ENCODE results near the gene SLC7A7. TPM values are rescaled to one million over a fixed set of nuclear protein-coding genes. Genes with fewer than 3 reads are reported as not detected.
A peak's percentile ranks its signal among the peaks of the same experiment; 100 is the strongest.

Gene SLC7A7
- total and polyA plus RNA-seq, 9 of the 15 experiments (the other 6 are each of a cell fraction or from before 2014, with no cell fraction given): 0.07 to 0.68 (median 0.41) TPM

- no peak for TF ChIP-seq HNRNPH1 (optimal IDR thresholded peaks at IDR 0.05; ENCODE audit: low read depth, low read length)
- 0 out of 2 replicates have a peak, but pooled peaks have one; percentile 9 for TF ChIP-seq RBFOX2 (IDR thresholded peaks at IDR 0.05; ENCODE audit: low read depth, low read length)
Observed at GRCh38 chr14:22836301-22837113, 21.3 kb upstream of the SLC7A7 start, which contains the start of gene MMP14 (continued).

GRCh38 chr14:22835505-22835904 is 20.3 kb upstream of the SLC7A7 start:
- WGBS (ENCODE audit: insufficient coverage, low coverage, missing lambda C conversion rate): 61% methylated on average over 3 of the region's 3 CpGs
- POLR2A ChIA-PET: interaction anchor here (0.9 kb wide), 1 partner anchor 262 kb away, joined by 3 read pairs; no protein-coding TSS in a partner anchor
- 0 out of 2 replicates have a peak, but pooled peaks have one; percentile 33 for TF ChIP-seq SUPT5H (IDR thresholded peaks at IDR 0.05)
- TF ChIP-seq POLR2A (conservative IDR thresholded peaks at IDR 0.05): peak; percentile 31; the same call in 1 of the 2 replicates
- no peak for TF ChIP-seq TAL1 (IDR thresholded peaks at IDR 0.05)
- TF ChIP-seq ZNF668 (CRISPR knock-in tag; IDR thresholded peaks at IDR 0.05): no peak
- no peak for TF ChIP-seq ASH1L (IDR thresholded peaks at IDR 0.05; ENCODE audit: borderline replicate concordance, low read depth, partially characterized antibody)
- no peaks in the 10 kb centered on the region for H3K27me3 ChIP-seq (ENCODE audit: control insufficient read depth in 2 of 2, insufficient read depth in 2 of 2, low read length in 2 of 2)
- H3K9me3 ChIP-seq (replicated peaks; ENCODE audit: control insufficient read depth, insufficient read depth, low read depth, low read length): no peaks in the 10 kb centered on the region
- no peak overlapping the region for H3K4me2 ChIP-seq (ENCODE audit: insufficient read depth, low read length)
- H2AFZ ChIP-seq (ENCODE audit: low read depth, low read length): no peak overlapping the region
- FAIRE-seq: no peak
- CTCF ChIA-PET (ENCODE audit: low intra/inter-chr PET ratio): no interaction called here
- no TSS peak for BruUV-seq (replicated peaks)
- no peak overlapping the region for H3K27ac ChIP-seq (ENCODE audit: extremely low read depth, low read depth, low read length)
- H3K79me2 ChIP-seq (ENCODE audit: control insufficient read depth, insufficient read depth, low read length): peaks cover 12% of the 10 kb centered on the region
- H3K36me3 ChIP-seq (ENCODE audit: control insufficient read depth, insufficient read depth, low read length): peaks cover 48% of the 10 kb centered on the region
- no peak overlapping the region for H3K4me3 ChIP-seq
- no peaks in the 10 kb centered on the region for H4K20me1 ChIP-seq (replicated peaks; ENCODE audit: control insufficient read depth, insufficient read depth, low read length)
- intact Hi-C loops (cut with micrococcal nuclease): no loop called here
- peaks cover 0 to 11% of the 10 kb centered on the region in 2 experiments; a peak in 3 of 5 replicates for H3K4me1 ChIP-seq (replicated peaks in 1 of 2; ENCODE audit: control insufficient read depth in 2 of 2, insufficient read depth in 2 of 2, low read length in 2 of 2)
- ATAC-seq: no peak
- in situ Hi-C loops (cut with MboI): no loop called here
- no peaks in the 10 kb centered on the region for H3K9me1 ChIP-seq (ENCODE audit: control insufficient read depth, insufficient read depth, low read length)
- no peak overlapping the region for H3K9ac ChIP-seq (ENCODE audit: insufficient read depth in 1 of 2, low read depth in 2 of 2, low read length in 2 of 2)
- DNase-seq (ENCODE audit: extremely low read depth in 1 of 4, low spot score in 3 of 4): no peak
